SK-N-DZ (cell line): ENCODE measurements around the gene C16orf54.
"Not testable (repeated sequence)": the region's sequence is repeated elsewhere in the genome, so short reads cannot be mapped to it uniquely, and the experiment has no call there.

Source experiments
- DNase-seq: peaks from one replicate; pipeline ENCODE4 v3.0.0-alpha.2; 2015; ENCODE audit warnings: low spot score

Gene C16orf54

GRCh38 chr16:29769507-29769906, 23.7 kb upstream of the C16orf54 start:
- no peak for DNase-seq

GRCh38 chr16:29767062-29767461, 21.3 kb upstream of the C16orf54 start:
- no peak for DNase-seq

GRCh38 chr16:29766571-29766970, 20.8 kb upstream of the C16orf54 start:
- no peak for DNase-seq

GRCh38 chr16:29765167-29766032, 19.6 kb upstream of the C16orf54 start:
- DNase-seq, result no peak

GRCh38 chr16:29763326-29763725, 17.5 kb upstream of the C16orf54 start:
- DNase-seq, result no peak

GRCh38 chr16:29761882-29762281, 16.1 kb upstream of the C16orf54 start:
- DNase-seq, result no peak

- not testable (repeated sequence) for DNase-seq
Measured at GRCh38 chr16:29761280-29761651, 15.5 kb upstream of the C16orf54 start.

GRCh38 chr16:29760567-29761279, 14.9 kb upstream of the C16orf54 start:
- DNase-seq, result no peak

GRCh38 chr16:29757950-29758466, 12.2 kb upstream of the C16orf54 start:
- no peak for DNase-seq

GRCh38 chr16:29757086-29757485, 11.3 kb upstream of the C16orf54 start:
- DNase-seq, result not testable (repeated sequence)

- DNase-seq, result no peak
Measured at GRCh38 chr16:29756654-29757053, 10.9 kb upstream of the C16orf54 start.

GRCh38 chr16:29753516-29753915, 7.7 kb upstream of the C16orf54 start:
- no peak for DNase-seq

GRCh38 chr16:29748760-29749149, 3.0 kb upstream of the C16orf54 start:
- DNase-seq, result not testable (repeated sequence)

GRCh38 chr16:29747947-29748759, 2.4 kb upstream of the C16orf54 start:
- no peak for DNase-seq

GRCh38 chr16:29746518-29746917, 728 bp upstream of the C16orf54 start:
- DNase-seq, result not testable (repeated sequence)

- DNase-seq, result no peak
Measured at GRCh38 chr16:29745121-29745852, 503 bp downstream of the C16orf54 start.

- no peak for DNase-seq
Measured at GRCh38 chr16:29744541-29745101, 1.2 kb downstream of the C16orf54 start.

- DNase-seq, result no peak
Measured at GRCh38 chr16:29743827-29744531, 1.8 kb downstream of the C16orf54 start.

- no peak for DNase-seq
Measured at GRCh38 chr16:29743475-29743826, 2.3 kb downstream of the C16orf54 start.

GRCh38 chr16:29742683-29743275, 3.0 kb downstream of the C16orf54 start:
- no peak for DNase-seq
